B cell (primary cell): ENCODE data around the gene GNAS. TPM values are rescaled to one million over a fixed set of nuclear protein-coding genes. Genes with fewer than 3 reads are reported as not detected.

Experiments used
- ATAC-seq: fragments of 200-7000 bp; cut with Tn5 transposase; one replicate; pipeline ENCODE4 v1.10.0; 2021; ENCODE audit warnings: low read depth, mild to moderate bottlenecking, moderate number of reproducible peaks, moderate library complexity
- CTCF ChIA-PET: fragments of 350-600 bp; sonication (Branson Sonifier 250); formaldehyde crosslinking; loops from one replicate; lab custom pipeline; 2021; ENCODE audit warnings: antibody characterized with exemption, inconsistent platforms; lab: Charles Lee
- POLR2A ChIA-PET: fragments of 350-600 bp; sonication (Branson Sonifier 250); formaldehyde crosslinking; loops from one replicate; lab custom pipeline; 2021; ENCODE audit warnings: antibody characterized with exemption; lab: Charles Lee
- DNase-seq: peaks from one replicate; pipeline ENCODE4 v3.0.0; 2013
- H2AFZ ChIP-seq: 2 replicates; pipeline ENCODE4 v1.6.1; 2012; ENCODE audit warnings: mild to moderate bottlenecking, low read depth, low read length; ENCODE audit not compliant: insufficient read depth, poor library complexity, severe bottlenecking
- H3K27ac ChIP-seq, 2 donors: 1 replicate in 1 of 2; 2 replicates in 1 of 2; pipeline ENCODE4 v1.5.1; 2012 to 2013; ENCODE audit warnings: low read length in 2 of 2, mild to moderate bottlenecking in 2 of 2, moderate library complexity in 1 of 2
- H3K27me3 ChIP-seq, 4 experiments: fragments of 200-600 bp in 1 of 4; sonication (generic) in 1 of 4; replicated peaks in 1 of 4; 1 replicate in 2 of 4; 2 replicates in 2 of 4; pipeline versions ENCODE4 v1.6.1 to v1.7.0; 2013 to 2016; ENCODE audit warnings: low read length in 3 of 4, mild to moderate bottlenecking in 2 of 4, mixed read lengths in 1 of 4, moderate library complexity in 1 of 4; ENCODE audit not compliant: insufficient read depth in 4 of 4, control insufficient read depth in 3 of 4; ENCODE audit errors: control extremely low read depth in 1 of 4
- H3K36me3 ChIP-seq, 2 experiments: replicated peaks in 1 of 2; 1 replicate in 1 of 2; 2 replicates in 1 of 2; pipeline versions ENCODE4 v1.6.1 to v1.7.1; 2013; ENCODE audit warnings: low read length in 1 of 2; ENCODE audit not compliant: insufficient read depth in 2 of 2, control insufficient read depth in 1 of 2; ENCODE audit errors: control extremely low read depth in 1 of 2, extremely low read depth in 1 of 2
- H3K4me1 ChIP-seq, 2 donors: fragments of 200-600 bp in 1 of 2; sonication (generic) in 1 of 2; 1 replicate in 1 of 2; 2 replicates in 1 of 2; pipeline versions ENCODE4 v1.5.1 to v1.6.1; 2013 to 2017; ENCODE audit warnings: low read length in 2 of 2; ENCODE audit not compliant: control insufficient read depth in 2 of 2, insufficient read depth in 2 of 2
- H3K4me2 ChIP-seq: replicated peaks from 2 replicates; pipeline ENCODE3; 2012; ENCODE audit warnings: mild to moderate bottlenecking, low read depth, low read length; ENCODE audit not compliant: poor library complexity, severe bottlenecking
- H3K4me3 ChIP-seq, 5 experiments: fragments of 200-600 bp in 1 of 5; sonication (generic) in 1 of 5; 1 replicate in 3 of 5; 2 replicates in 2 of 5; pipeline versions ENCODE4 v1.5.1 to v1.7.0; 2011 to 2016; ENCODE audit warnings: low read length in 4 of 5, mild to moderate bottlenecking in 4 of 5, low read depth in 2 of 5, control low read depth in 1 of 5, moderate library complexity in 1 of 5; ENCODE audit not compliant: insufficient read depth in 1 of 5; ENCODE audit errors: control extremely low read depth in 1 of 5, extremely low read depth in 1 of 5
- H3K79me2 ChIP-seq: fragments of 200-600 bp; sonication (generic); one replicate; pipeline ENCODE4 v1.6.0; 2016; ENCODE audit warnings: low read length; ENCODE audit not compliant: control insufficient read depth, insufficient read depth
- H3K9ac ChIP-seq: fragments of 200-600 bp; sonication (generic); 2 replicates; pipeline ENCODE4 v1.6.1; 2017; ENCODE audit warnings: mild to moderate bottlenecking, low read length, moderate library complexity
- H3K9me3 ChIP-seq, 3 donors: one replicate each; pipeline versions ENCODE4 v1.6.1 to v1.7.1; 2013; ENCODE audit warnings: low read length in 2 of 3; ENCODE audit not compliant: control insufficient read depth in 2 of 3, insufficient read depth in 1 of 3; ENCODE audit errors: control extremely low read depth in 1 of 3
- H4K20me1 ChIP-seq: 2 replicates; pipeline ENCODE4 v1.6.0; 2012; ENCODE audit warnings: mild to moderate bottlenecking, low read length; ENCODE audit not compliant: insufficient read depth, control insufficient read depth, poor library complexity, severe bottlenecking
- H3K27ac Mint-ChIP-seq: one replicate; pipeline ENCODE4 v1.8.0; 2021; ENCODE audit warnings: mixed read lengths
- H3K27me3 Mint-ChIP-seq: one replicate; pipeline ENCODE4 v1.8.0; 2021; ENCODE audit warnings: mixed read lengths
- H3K4me1 Mint-ChIP-seq: one replicate; pipeline ENCODE4 v1.8.0; 2021; ENCODE audit warnings: mixed read lengths
- H3K4me3 Mint-ChIP-seq: one replicate; pipeline ENCODE4 v1.8.0; 2021; ENCODE audit warnings: mixed read lengths
- H3K9me3 Mint-ChIP-seq: one replicate; pipeline ENCODE4 v1.8.0; 2022; ENCODE audit warnings: mixed read lengths; ENCODE audit not compliant: insufficient read depth
- EZH2 ChIP-seq: IDR thresholded peaks from 2 replicates; pipeline ENCODE4 v1.6.1; 2012; ENCODE audit warnings: borderline replicate concordance, low read depth, mild to moderate bottlenecking, moderate library complexity, low read length; ENCODE audit not compliant: insufficient read depth, poor library complexity, severe bottlenecking
- WGBS: methylation state at CpG from one replicate; pipeline ENCODE4 v1.1.5; 2013; ENCODE audit warnings: missing lambda C conversion rate; ENCODE audit not compliant: insufficient coverage; 5-methylcytosine and 5-hydroxymethylcytosine counted together
- intact Hi-C: fragments of 100-400 bp; cut with micrococcal nuclease; formaldehyde crosslinking; loops from one replicate; pipeline ENCODE4 v1.10.0; 2022
- polyA plus RNA-seq: library from polyadenylated mRNA; depleted of rRNA; stranded (reverse); fragments of >200 nt; gene quantifications from 2 replicates; pipeline ENCODE4 v1.2.3, GENCODE V29; 2012
- total RNA-seq, 2 donors: library from RNA; stranded (reverse); fragments of 120-200 nt in 1 of 2; gene quantifications; 1 replicate in 1 of 2; 2 replicates in 1 of 2; pipeline versions ENCODE4 v1.2.3 to v1.2.4, GENCODE V29; 2013 to 2022
- TF ChIP-seq, protein P1 (sequence below): fragments of 200-600 bp; IDR thresholded peaks from one replicate; pipeline ENCODE4 v1.8.0; 2022; ENCODE audit warnings: antibody characterized with exemption, mild to moderate bottlenecking

The GNAS gene
- total and polyA plus RNA-seq, 2 donors (not counting 1 experiment from before 2014, with no cell fraction given) = 714 to 1,181 TPM

DNA sequence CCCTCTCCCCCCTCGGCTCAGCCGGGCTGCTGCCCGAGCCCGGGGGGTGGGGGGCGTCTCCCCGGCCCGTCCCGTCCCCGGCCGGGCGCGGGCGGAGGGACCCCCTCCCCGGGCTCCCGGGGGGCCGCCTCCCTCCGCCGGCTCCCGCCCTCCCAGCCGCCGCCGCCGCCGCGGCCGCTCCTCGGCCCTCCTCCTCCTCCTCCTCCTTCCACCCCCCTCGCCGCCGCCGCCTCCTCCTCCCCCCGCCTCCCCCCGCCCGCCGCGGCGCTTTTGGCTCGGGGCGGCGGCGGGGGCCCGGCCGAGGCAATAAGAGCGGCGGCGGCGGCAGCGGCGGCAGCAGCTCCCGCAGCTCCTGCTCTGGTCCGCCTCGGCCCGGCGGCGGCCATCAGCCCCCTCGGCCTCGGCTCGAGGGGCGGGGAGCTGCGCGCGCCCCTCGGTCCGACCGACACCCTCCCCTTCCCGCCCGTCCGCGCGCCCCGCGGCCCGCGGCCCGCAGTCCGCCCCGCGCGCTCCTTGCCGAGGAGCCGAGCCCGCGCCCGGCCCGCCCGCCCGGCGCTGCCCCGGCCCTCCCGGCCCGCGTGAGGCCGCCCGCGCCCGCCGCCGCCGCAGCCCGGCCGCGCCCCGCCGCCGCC lies 38.7 kb downstream of the GNAS start:
- peaks cover 12% of the 10 kb centered on the region for H4K20me1 ChIP-seq
- H3K36me3 ChIP-seq = peaks cover 0 to 5% of the 10 kb centered on the region in 2 experiments
- peak overlapping the region; percentile 95 for H3K9ac ChIP-seq
- no peaks in the 10 kb centered on the region for H3K27me3 ChIP-seq
- Mint-ChIP-seq H3K4me1 (peaks cover 50% of the 10 kb centered on the region), H3K4me3 (peak overlapping the region; percentile 74), H3K27me3 (no peaks in the 10 kb centered on the region), H3K27ac (peak overlapping the region; percentile 87), H3K9me3 (no peaks in the 10 kb centered on the region)
- intact Hi-C loops = loop anchor here (5.0 to 10.0 kb wide), 5 partner anchors 239 to 1499 kb away; partner anchors contain the start of genes RAB22A, RBM38, STX16 and ZNF831
- CTCF ChIA-PET = no interaction called here
- DNase-seq = peak; percentile 90
- peak overlapping the region in 4 of 5 experiments; percentile 85 to 93 (median 88) for H3K4me3 ChIP-seq
- no peaks in the 10 kb centered on the region for H3K9me3 ChIP-seq
- POLR2A ChIA-PET = interaction anchor here (0.5 to 1.4 kb wide), 6 partner anchors 8 to 141 kb away, joined by 3 to 8 read pairs (median 4); partner anchors contain the start of gene ATP5F1E
- peak overlapping the region; percentile 61 for H2AFZ ChIP-seq
- no peak for TF ChIP-seq EZH2
- TF ChIP-seq, protein P1, sequence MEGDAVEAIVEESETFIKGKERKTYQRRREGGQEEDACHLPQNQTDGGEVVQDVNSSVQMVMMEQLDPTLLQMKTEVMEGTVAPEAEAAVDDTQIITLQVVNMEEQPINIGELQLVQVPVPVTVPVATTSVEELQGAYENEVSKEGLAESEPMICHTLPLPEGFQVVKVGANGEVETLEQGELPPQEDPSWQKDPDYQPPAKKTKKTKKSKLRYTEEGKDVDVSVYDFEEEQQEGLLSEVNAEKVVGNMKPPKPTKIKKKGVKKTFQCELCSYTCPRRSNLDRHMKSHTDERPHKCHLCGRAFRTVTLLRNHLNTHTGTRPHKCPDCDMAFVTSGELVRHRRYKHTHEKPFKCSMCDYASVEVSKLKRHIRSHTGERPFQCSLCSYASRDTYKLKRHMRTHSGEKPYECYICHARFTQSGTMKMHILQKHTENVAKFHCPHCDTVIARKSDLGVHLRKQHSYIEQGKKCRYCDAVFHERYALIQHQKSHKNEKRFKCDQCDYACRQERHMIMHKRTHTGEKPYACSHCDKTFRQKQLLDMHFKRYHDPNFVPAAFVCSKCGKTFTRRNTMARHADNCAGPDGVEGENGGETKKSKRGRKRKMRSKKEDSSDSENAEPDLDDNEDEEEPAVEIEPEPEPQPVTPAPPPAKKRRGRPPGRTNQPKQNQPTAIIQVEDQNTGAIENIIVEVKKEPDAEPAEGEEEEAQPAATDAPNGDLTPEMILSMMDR = no peak
- peak overlapping the region; percentile 94 to 97 for H3K27ac ChIP-seq
- H3K4me2 ChIP-seq = peak overlapping the region; percentile 79
- peak; percentile 42 for ATAC-seq
- peaks cover 63% of the 10 kb centered on the region for H3K79me2 ChIP-seq
- peaks cover 47 to 49% of the 10 kb centered on the region in 2 donors for H3K4me1 ChIP-seq
- under 1% methylated on average over 78 of the region's 105 CpGs for WGBS

DNA sequence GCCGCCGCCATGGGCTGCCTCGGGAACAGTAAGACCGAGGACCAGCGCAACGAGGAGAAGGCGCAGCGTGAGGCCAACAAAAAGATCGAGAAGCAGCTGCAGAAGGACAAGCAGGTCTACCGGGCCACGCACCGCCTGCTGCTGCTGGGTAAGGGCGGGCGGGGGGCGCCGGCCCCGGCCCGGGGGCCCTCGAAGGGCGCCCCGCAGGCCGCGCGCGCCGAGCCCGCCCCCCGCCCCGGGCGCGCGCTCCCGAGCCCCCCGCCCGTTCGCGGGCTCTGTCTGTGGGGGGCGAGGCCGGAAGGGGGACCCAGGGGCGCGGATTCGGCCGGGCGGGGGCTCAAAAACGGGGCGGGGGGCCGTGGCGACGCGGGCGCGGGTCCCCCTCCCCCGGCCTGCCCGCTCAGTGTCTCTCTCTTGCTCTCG lies 39.2 kb downstream of the GNAS start:
- no peaks in the 10 kb centered on the region for H3K27me3 ChIP-seq
- H3K36me3 ChIP-seq = peaks cover 0 to 10% of the 10 kb centered on the region in 2 experiments
- H3K4me1 ChIP-seq = peaks cover 43 to 48% of the 10 kb centered on the region in 2 donors
- ChIA-PET POLR2A (interaction anchor here (0.6 to 1.4 kb wide), 4 partner anchors 15 to 140 kb away, joined by 3 to 8 read pairs (median 4); partner anchors contain the start of gene ATP5F1E), CTCF (no interaction called here)
- H3K9me3 Mint-ChIP-seq = no peaks in the 10 kb centered on the region
- TF ChIP-seq, protein P1 = no peak
- TF ChIP-seq EZH2 = no peak
- H2AFZ ChIP-seq = peak overlapping the region; percentile 57
- H3K4me3 Mint-ChIP-seq = peak overlapping the region; percentile 91
- H3K27ac Mint-ChIP-seq = peak overlapping the region; percentile 97
- peaks cover 68% of the 10 kb centered on the region for H3K79me2 ChIP-seq
- no peaks in the 10 kb centered on the region for H3K27me3 Mint-ChIP-seq
- H3K4me2 ChIP-seq = peak overlapping the region; percentile 79
- H3K4me1 Mint-ChIP-seq = peaks cover 54% of the 10 kb centered on the region
- no peaks in the 10 kb centered on the region for H3K9me3 ChIP-seq
- H4K20me1 ChIP-seq = peaks cover 15% of the 10 kb centered on the region
- H3K4me3 ChIP-seq = peak overlapping the region in 4 of 5 experiments; percentile 85 to 93 (median 88)
- peak overlapping the region; percentile 95 for H3K9ac ChIP-seq
- intact Hi-C loops = loop anchor here (1.0 to 10.0 kb wide), 9 partner anchors 16 to 1499 kb away; partner anchors contain the start of genes ATP5F1E, NELFCD, RAB22A and RBM38
- H3K27ac ChIP-seq = peak overlapping the region; percentile 94 to 97
- no peak for DNase-seq
- under 1% methylated on average over 44 of the region's 55 CpGs for WGBS
- peak; percentile 1 for ATAC-seq
